DND-41 (cell line): ENCODE measurements around the gene IVL.

ENCODE experiments used
- ATAC-seq: fragments of 200-7000 bp; cut with Tn5 transposase; 3 replicates; pipeline ENCODE4 v1.9.1; 2021; ENCODE audit warnings: low read depth; ENCODE audit not compliant: insufficient read depth
- DNase-seq: peaks from one replicate; pipeline ENCODE4 v3.0.0-alpha.2; 2020
- H2AFZ ChIP-seq: 2 replicates; pipeline ENCODE4 v1.6.0; 2012; ENCODE audit warnings: low read depth, low read length
- H3K27ac ChIP-seq: 2 replicates; pipeline ENCODE4 v1.5.1; 2012; ENCODE audit warnings: low read length, inconsistent platforms
- H3K27me3 ChIP-seq: fragments of 200-600 bp; sonication (generic); 2 replicates; pipeline ENCODE4 v1.6.0; 2012; ENCODE audit warnings: low read length, mild to moderate bottlenecking, inconsistent platforms; ENCODE audit not compliant: insufficient read depth, poor library complexity
- H3K36me3 ChIP-seq: 2 replicates; pipeline ENCODE4 v1.5.1; 2012; ENCODE audit warnings: low read length, inconsistent platforms; ENCODE audit not compliant: insufficient read depth
- H3K4me1 ChIP-seq: 2 replicates; pipeline ENCODE4 v1.5.1; 2012; ENCODE audit warnings: mild to moderate bottlenecking, low read length; ENCODE audit not compliant: insufficient read depth
- H3K4me2 ChIP-seq: 2 replicates; pipeline ENCODE4 v1.6.0; 2012; ENCODE audit warnings: mild to moderate bottlenecking, moderate library complexity, low read length, inconsistent platforms; ENCODE audit not compliant: insufficient read depth
- H3K4me3 ChIP-seq, 2 experiments: fragments of 200-600 bp in 1 of 2; shearing (Covaris generic) in 1 of 2; 2 replicates each; pipeline ENCODE4 v1.5.1; 2012 to 2016; ENCODE audit warnings: inconsistent platforms in 2 of 2, low read length in 2 of 2, mild to moderate bottlenecking in 2 of 2, low read depth in 1 of 2, moderate library complexity in 1 of 2
- H3K79me2 ChIP-seq: 2 replicates; pipeline ENCODE4 v1.6.0; 2012; ENCODE audit warnings: low read length, inconsistent platforms; ENCODE audit not compliant: insufficient read depth
- H3K9ac ChIP-seq: 2 replicates; pipeline ENCODE4 v1.6.0; 2012; ENCODE audit warnings: low read depth, mild to moderate bottlenecking, inconsistent platforms, low read length, moderate library complexity
- H3K9me3 ChIP-seq: 2 replicates; pipeline ENCODE4 v1.5.1; 2012; ENCODE audit warnings: low read length, moderate library complexity, mild to moderate bottlenecking, inconsistent platforms; ENCODE audit not compliant: insufficient read depth, severe bottlenecking
- H4K20me1 ChIP-seq: 2 replicates; pipeline ENCODE4 v1.6.0; 2012; ENCODE audit warnings: low read length; ENCODE audit not compliant: insufficient read depth
- CTCF ChIP-seq: IDR thresholded peaks from 2 replicates; pipeline ENCODE4 v1.5.1; 2012; ENCODE audit warnings: borderline replicate concordance, low read length, moderate library complexity, mild to moderate bottlenecking; ENCODE audit not compliant: poor library complexity, severe bottlenecking; ENCODE audit errors: extremely low read depth
- EZH2 ChIP-seq: IDR thresholded peaks from 3 replicates; pipeline ENCODE4 v1.6.1; 2012; ENCODE audit warnings: borderline replicate concordance, low read depth, mild to moderate bottlenecking, moderate library complexity, low read length, inconsistent platforms; ENCODE audit not compliant: severe bottlenecking

The IVL gene

GRCh38 chr1:152876827-152877226 is 31.5 kb upstream of the IVL start:
- Histone ChIP-seq H3K36me3 (no peaks in the 10 kb centered on the region), H3K4me2 (no peak overlapping the region), H3K9me3 (no peaks in the 10 kb centered on the region), H3K9ac (no peak overlapping the region), H3K79me2 (no peaks in the 10 kb centered on the region), H4K20me1 (no peaks in the 10 kb centered on the region; the same call in 1 of the 2 replicates), H3K4me3 (no peak overlapping the region), H3K4me1 (no peaks in the 10 kb centered on the region), H3K27me3 (peaks cover 14% of the 10 kb centered on the region), H3K27ac (no peak overlapping the region), H2AFZ (no peak overlapping the region)
- ATAC-seq (no peak), DNase-seq (no peak)
- no peak for TF ChIP-seq CTCF
- no peak for TF ChIP-seq EZH2

GRCh38 chr1:152878042-152878441 is 30.3 kb upstream of the IVL start, which contains the start of gene SMCP:
SMCP (plus strand) TSS chr1:152878322; CDS start chr1:152884423, 6,101 bp downstream.
- H3K27ac ChIP-seq, result no peak within 1 kb of the TSS
- no peak within 1 kb of the TSS for H3K4me2 ChIP-seq
- H3K36me3 ChIP-seq, result no peaks in the 10 kb centered on the region
- peak; percentile 39 for TF ChIP-seq CTCF
- TF ChIP-seq EZH2, result no peak
- no peaks in the 10 kb centered on the region for H3K4me1 ChIP-seq
- H3K9me3 ChIP-seq, result no peaks in the 10 kb centered on the region
- H3K9ac ChIP-seq, result no peak within 1 kb of the TSS
- DNase-seq (peak; percentile 9), ATAC-seq (no peak)
- H2AFZ ChIP-seq, result no peak within 1 kb of the TSS
- no peaks in the 10 kb centered on the region; the same call in 1 of the 2 replicates for H4K20me1 ChIP-seq
- no peaks in the 10 kb centered on the region for H3K79me2 ChIP-seq
- no peak within 1 kb of the TSS for H3K4me3 ChIP-seq
- peaks cover 14% of the 10 kb centered on the region for H3K27me3 ChIP-seq

- Histone ChIP-seq H3K27me3 (peaks cover 8% of the 10 kb centered on the region), H3K9ac (no peak overlapping the region), H3K79me2 (no peaks in the 10 kb centered on the region), H3K4me1 (no peaks in the 10 kb centered on the region), H4K20me1 (no peaks in the 10 kb centered on the region; the same call in 1 of the 2 replicates), H3K4me2 (no peak overlapping the region), H2AFZ (no peak overlapping the region), H3K9me3 (no peaks in the 10 kb centered on the region), H3K36me3 (no peaks in the 10 kb centered on the region), H3K4me3 (no peak overlapping the region), H3K27ac (no peak overlapping the region)
- no peak for ATAC-seq
- DNase-seq, result no peak
- no peak for TF ChIP-seq EZH2
- TF ChIP-seq CTCF, result no peak
Observed at GRCh38 chr1:152879559-152880198, 28.7 kb upstream of the IVL start.

GRCh38 chr1:152880316-152880715 is 28.0 kb upstream of the IVL start:
- Histone ChIP-seq H3K4me1 (no peaks in the 10 kb centered on the region), H3K4me2 (no peak overlapping the region), H3K27me3 (peaks cover 5% of the 10 kb centered on the region), H2AFZ (no peak overlapping the region), H3K79me2 (no peaks in the 10 kb centered on the region), H4K20me1 (no peaks in the 10 kb centered on the region; the same call in 1 of the 2 replicates), H3K27ac (no peak overlapping the region), H3K4me3 (no peak overlapping the region), H3K9ac (no peak overlapping the region), H3K9me3 (no peaks in the 10 kb centered on the region), H3K36me3 (no peaks in the 10 kb centered on the region)
- DNase-seq (no peak), ATAC-seq (no peak)
- TF ChIP-seq CTCF (no peak), EZH2 (no peak)
